ENCODE results near the gene WDR72. TPM values are rescaled to one million over a fixed set of nuclear protein-coding genes. Genes with fewer than 3 reads are reported as not detected.

The WDR72 gene
- total RNA-seq, 1 donor from 2014 or later, result not detected

DNA sequence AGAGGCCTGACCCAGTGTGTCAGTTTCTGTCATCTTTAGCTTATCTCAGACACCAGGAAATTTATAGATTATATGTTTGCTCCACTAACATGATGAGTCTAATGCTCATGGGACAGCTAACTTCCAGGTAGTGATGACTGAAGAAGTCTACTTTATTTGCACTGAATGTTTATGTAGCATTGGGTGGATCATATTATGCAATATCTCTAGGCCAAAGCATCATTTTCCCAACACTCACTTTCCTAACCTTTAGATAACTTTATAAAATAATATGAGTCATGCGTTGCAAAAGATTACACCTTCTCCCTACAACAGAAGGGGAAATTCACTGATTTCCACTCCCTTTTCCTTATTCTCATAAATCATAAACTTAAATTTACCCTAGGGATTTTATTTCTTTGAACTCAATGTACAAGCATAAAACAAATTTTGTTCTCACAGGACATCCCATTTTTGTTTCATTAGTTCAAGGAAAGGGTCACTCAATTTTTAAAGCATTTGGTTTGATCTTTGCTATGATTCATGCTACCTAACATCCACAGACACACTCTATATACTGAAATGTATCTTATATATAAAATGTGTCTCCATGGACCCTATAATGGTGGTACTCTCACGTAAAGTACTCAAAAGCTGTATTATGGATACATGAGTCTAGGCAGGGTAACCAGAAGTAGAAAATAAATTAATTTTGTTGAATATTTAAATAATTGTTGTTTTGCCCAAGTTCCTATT lies 225.2 kb downstream of the WDR72 start:
- Mint-ChIP-seq H3K4me3 (no peak overlapping the region), H3K36me3 (ENCODE audit: low read depth) (no peaks in the 10 kb centered on the region), H3K27ac (no peak overlapping the region), H3K9me3 (no peaks in the 10 kb centered on the region), H3K4me1 (ENCODE audit: low read depth) (no peaks in the 10 kb centered on the region), H3K27me3 (ENCODE audit: insufficient read depth) (no peaks in the 10 kb centered on the region)
- intact Hi-C loops (cut with micrococcal nuclease), result no loop called here
- no peak for DNase-seq (ENCODE audit: low spot score)

DNA sequence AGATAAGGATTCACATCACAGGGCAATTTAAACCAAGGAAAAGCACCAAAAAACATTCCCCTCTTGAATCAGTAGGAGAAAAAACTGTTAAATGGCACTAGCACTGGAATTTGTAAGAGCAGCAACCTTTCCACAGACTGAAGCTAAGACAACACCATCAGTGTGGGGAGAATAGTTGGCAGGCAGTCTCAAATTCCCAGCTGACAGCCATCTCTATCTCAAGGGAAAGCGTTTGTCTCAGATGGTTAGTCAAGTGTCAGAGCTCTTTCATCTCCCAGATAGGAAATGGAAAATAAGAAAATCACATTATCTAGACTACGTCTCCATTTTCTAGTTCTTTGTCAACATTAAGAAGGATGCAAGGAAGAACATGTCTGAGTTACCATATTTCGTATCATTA lies 228.7 kb downstream of the WDR72 start:
- intact Hi-C loops (cut with micrococcal nuclease), result no loop called here
- Mint-ChIP-seq H3K4me1 (ENCODE audit: low read depth) (no peaks in the 10 kb centered on the region), H3K9me3 (no peaks in the 10 kb centered on the region), H3K36me3 (ENCODE audit: low read depth) (no peaks in the 10 kb centered on the region), H3K4me3 (no peak overlapping the region), H3K27me3 (ENCODE audit: insufficient read depth) (no peaks in the 10 kb centered on the region), H3K27ac (no peak overlapping the region)
- DNase-seq (ENCODE audit: low spot score), result no peak

DNA sequence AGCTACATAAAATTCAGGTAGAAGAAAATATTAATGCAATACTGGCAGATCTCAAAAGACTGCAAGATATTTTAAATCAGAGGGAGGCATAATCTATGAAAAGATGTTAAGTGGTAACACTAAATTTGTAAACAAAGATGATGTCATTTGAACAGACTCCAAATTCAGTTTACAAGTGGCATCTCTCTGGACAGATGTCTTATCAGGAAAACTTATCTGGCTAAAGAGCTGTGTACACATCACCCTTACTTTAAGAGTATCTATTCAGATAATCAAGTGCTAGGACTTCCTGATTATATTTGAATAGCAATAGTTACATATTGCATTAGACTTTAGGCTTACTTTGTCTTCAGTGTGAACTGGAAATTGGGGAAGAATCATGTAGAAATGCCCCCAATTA lies 231.5 kb downstream of the WDR72 start:
- H3K4me1 Mint-ChIP-seq (ENCODE audit: low read depth), result no peaks in the 10 kb centered on the region
- DNase-seq (ENCODE audit: low spot score), result no peak
- H3K4me3 Mint-ChIP-seq, result no peak overlapping the region
- no peaks in the 10 kb centered on the region for H3K27me3 Mint-ChIP-seq (ENCODE audit: insufficient read depth)
- H3K36me3 Mint-ChIP-seq (ENCODE audit: low read depth), result no peaks in the 10 kb centered on the region
- H3K9me3 Mint-ChIP-seq, result no peaks in the 10 kb centered on the region
- intact Hi-C loops (cut with micrococcal nuclease), result no loop called here
- H3K27ac Mint-ChIP-seq, result no peak overlapping the region

DNA sequence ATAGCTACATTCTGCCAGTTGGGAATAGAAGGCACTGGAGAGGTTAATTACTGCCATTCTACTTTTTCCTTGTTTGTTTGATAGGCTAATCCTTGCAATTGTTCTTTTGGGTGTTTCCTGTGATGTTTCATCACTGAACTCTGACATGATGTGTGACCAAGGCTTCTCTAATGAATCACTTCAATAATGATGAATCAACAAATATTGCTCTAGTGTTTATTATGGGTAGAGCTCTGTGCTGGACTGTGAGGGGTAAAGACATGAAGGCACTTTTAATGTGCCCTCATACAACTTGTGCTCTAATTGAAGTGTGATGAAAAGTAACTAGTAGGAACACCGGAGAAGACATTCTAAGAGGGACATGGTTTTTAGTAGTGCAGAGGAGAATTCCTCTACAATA lies 233.6 kb downstream of the WDR72 start:
- Mint-ChIP-seq H3K36me3 (ENCODE audit: low read depth) (no peaks in the 10 kb centered on the region), H3K4me1 (ENCODE audit: low read depth) (no peaks in the 10 kb centered on the region), H3K27me3 (ENCODE audit: insufficient read depth) (no peaks in the 10 kb centered on the region), H3K9me3 (no peaks in the 10 kb centered on the region), H3K27ac (no peak overlapping the region), H3K4me3 (no peak overlapping the region)
- intact Hi-C loops (cut with micrococcal nuclease), result no loop called here
- DNase-seq (ENCODE audit: low spot score), result no peak

DNA sequence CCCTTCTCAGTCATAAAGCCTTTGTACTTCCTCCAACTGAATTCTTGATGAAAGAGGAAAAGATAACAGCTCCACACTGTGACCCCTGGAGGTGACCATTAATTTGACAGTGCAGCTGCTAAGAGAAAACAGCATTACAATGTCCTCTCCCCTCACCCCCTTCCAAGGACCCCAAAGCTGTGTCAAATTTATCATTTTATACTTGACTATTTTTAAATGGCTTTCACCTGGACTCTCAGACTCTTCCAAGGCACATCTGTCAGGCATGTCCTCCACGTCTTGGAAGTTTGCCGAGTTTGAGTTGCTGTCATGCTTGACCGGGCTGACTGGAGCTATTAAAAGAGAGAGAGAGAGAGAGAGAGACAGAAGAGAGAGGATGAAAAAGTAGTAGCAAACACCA lies 236.5 kb downstream of the WDR72 start:
- intact Hi-C loops (cut with micrococcal nuclease), result no loop called here
- Mint-ChIP-seq H3K27ac (no peak overlapping the region), H3K27me3 (ENCODE audit: insufficient read depth) (no peaks in the 10 kb centered on the region), H3K9me3 (no peaks in the 10 kb centered on the region), H3K36me3 (ENCODE audit: low read depth) (no peaks in the 10 kb centered on the region), H3K4me3 (no peak overlapping the region), H3K4me1 (ENCODE audit: low read depth) (no peaks in the 10 kb centered on the region)
- no peak for DNase-seq (ENCODE audit: low spot score)

DNA sequence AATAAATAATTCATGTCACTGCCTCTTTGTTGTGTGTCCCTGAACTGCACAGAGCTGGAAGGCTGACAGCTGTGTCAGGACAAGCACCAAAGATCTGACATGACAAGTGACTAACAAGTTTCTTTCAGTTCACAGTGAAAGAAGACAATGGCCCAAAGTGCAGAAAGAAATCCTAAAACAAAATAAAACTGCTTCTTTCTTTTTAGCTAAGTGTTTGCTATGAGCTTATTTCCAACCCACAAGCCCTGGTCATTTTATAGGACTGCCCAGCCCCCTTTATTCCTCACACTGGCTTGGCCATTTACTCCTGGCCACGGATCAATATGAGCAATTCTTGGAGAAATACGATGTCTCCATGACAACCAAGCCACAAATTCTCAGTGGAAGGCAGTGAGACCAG lies 238.5 kb downstream of the WDR72 start:
- H3K4me3 Mint-ChIP-seq, result no peak overlapping the region
- H3K27me3 Mint-ChIP-seq (ENCODE audit: insufficient read depth), result no peaks in the 10 kb centered on the region
- H3K27ac Mint-ChIP-seq, result no peak overlapping the region

DNA sequence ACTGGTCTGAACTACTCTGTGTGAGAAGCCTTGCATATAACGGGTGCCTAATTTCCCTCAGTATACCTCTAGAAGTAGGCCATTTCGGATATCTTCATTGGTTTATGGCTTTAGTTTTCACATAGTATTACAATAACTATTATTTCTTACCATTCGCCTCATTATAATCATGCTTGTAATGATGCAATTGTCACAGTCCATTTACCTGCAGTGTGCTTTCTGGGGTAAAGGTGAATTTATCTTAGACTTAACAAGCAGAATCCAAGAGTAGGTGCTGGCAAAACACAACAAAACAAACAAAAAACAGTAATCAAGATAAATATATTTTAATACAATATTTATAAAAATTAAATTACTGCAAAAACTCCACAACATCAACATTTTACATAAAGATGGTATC lies 246.0 kb downstream of the WDR72 start:
- no peak overlapping the region for H3K27ac Mint-ChIP-seq
- no peak for DNase-seq (ENCODE audit: low spot score)
- no peaks in the 10 kb centered on the region for H3K4me1 Mint-ChIP-seq (ENCODE audit: low read depth)
- intact Hi-C loops (cut with micrococcal nuclease), result no loop called here
- no peak overlapping the region for H3K4me3 Mint-ChIP-seq
- no peaks in the 10 kb centered on the region for H3K9me3 Mint-ChIP-seq
- no peaks in the 10 kb centered on the region for H3K27me3 Mint-ChIP-seq (ENCODE audit: insufficient read depth)
- no peaks in the 10 kb centered on the region for H3K36me3 Mint-ChIP-seq (ENCODE audit: low read depth)

More for the DNA sequence above, 238.5 kb downstream of the WDR72 start:
- H3K4me1 Mint-ChIP-seq (ENCODE audit: low read depth), result no peaks in the 10 kb centered on the region
- intact Hi-C loops (cut with micrococcal nuclease), result no loop called here
- no peaks in the 10 kb centered on the region for H3K36me3 Mint-ChIP-seq (ENCODE audit: low read depth)
- H3K9me3 Mint-ChIP-seq, result no peaks in the 10 kb centered on the region
- DNase-seq (ENCODE audit: low spot score), result no peak

DNA sequence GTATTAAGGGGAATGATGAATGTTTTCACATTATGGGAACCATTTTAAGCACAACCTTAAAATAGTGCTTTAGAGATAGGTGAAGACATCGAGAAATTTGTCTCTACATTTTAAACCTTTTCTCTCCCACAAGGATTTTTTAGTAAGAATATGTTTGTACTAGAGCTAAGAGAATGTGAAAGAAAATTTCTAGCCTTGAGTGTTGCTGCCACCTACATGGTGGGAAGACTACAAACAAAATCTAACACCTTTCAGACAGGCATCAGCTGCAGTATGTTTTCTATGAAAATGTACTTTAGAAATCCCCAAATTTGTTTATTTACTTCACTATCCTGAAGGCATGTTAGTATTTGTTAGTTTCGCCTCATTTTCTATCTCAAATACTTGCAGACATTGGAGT lies 247.4 kb downstream of the WDR72 start:
- H3K4me3 Mint-ChIP-seq, result no peak overlapping the region
- no peak overlapping the region for H3K27ac Mint-ChIP-seq
- no peaks in the 10 kb centered on the region for H3K9me3 Mint-ChIP-seq
- H3K27me3 Mint-ChIP-seq (ENCODE audit: insufficient read depth), result no peaks in the 10 kb centered on the region
- intact Hi-C loops (cut with micrococcal nuclease), result no loop called here
- DNase-seq (ENCODE audit: low spot score), result no peak
- H3K36me3 Mint-ChIP-seq (ENCODE audit: low read depth), result no peaks in the 10 kb centered on the region
- no peaks in the 10 kb centered on the region for H3K4me1 Mint-ChIP-seq (ENCODE audit: low read depth)

DNA sequence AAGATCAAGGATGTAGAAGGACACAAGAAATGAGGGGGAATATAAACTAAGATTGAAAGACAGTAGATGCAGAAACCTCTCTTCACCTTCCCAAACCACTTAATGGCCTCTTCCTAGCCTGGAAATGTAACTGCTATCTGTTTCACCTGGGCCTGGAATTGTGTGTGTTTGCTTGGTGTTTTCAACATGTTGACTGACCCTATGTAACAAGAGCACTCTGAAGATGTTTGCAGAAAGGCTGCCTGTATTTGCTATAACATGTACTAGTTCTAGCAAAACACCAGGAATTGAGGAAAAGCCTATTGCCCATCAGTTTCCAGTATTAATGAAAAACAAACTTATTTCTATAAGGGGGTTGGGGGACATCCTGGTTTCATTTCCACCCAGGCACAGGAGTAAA lies 248.3 kb downstream of the WDR72 start:
- no peak for DNase-seq (ENCODE audit: low spot score)
- H3K9me3 Mint-ChIP-seq, result no peaks in the 10 kb centered on the region
- intact Hi-C loops (cut with micrococcal nuclease), result no loop called here
- no peaks in the 10 kb centered on the region for H3K4me1 Mint-ChIP-seq (ENCODE audit: low read depth)
- no peak overlapping the region for H3K4me3 Mint-ChIP-seq
- H3K27ac Mint-ChIP-seq, result no peak overlapping the region
- H3K27me3 Mint-ChIP-seq (ENCODE audit: insufficient read depth), result no peaks in the 10 kb centered on the region
- no peaks in the 10 kb centered on the region for H3K36me3 Mint-ChIP-seq (ENCODE audit: low read depth)

GRCh38 chr15:53506370-53506769 lies 253.1 kb downstream of the WDR72 start:
- intact Hi-C loops (cut with micrococcal nuclease), result no loop called here
- no peak overlapping the region for H3K4me3 Mint-ChIP-seq
- no peak for DNase-seq (ENCODE audit: low spot score)
- no peak overlapping the region for H3K27ac Mint-ChIP-seq
- no peaks in the 10 kb centered on the region for H3K27me3 Mint-ChIP-seq (ENCODE audit: insufficient read depth)
- no peaks in the 10 kb centered on the region for H3K36me3 Mint-ChIP-seq (ENCODE audit: low read depth)
- H3K9me3 Mint-ChIP-seq, result no peaks in the 10 kb centered on the region
- no peaks in the 10 kb centered on the region for H3K4me1 Mint-ChIP-seq (ENCODE audit: low read depth)

GRCh38 chr15:53498996-53499395 lies 260.5 kb downstream of the WDR72 start:
- H3K4me1 Mint-ChIP-seq (ENCODE audit: low read depth), result no peaks in the 10 kb centered on the region
- DNase-seq (ENCODE audit: low spot score), result no peak
- H3K36me3 Mint-ChIP-seq (ENCODE audit: low read depth), result no peaks in the 10 kb centered on the region
- intact Hi-C loops (cut with micrococcal nuclease), result no loop called here
- H3K27me3 Mint-ChIP-seq (ENCODE audit: insufficient read depth), result no peaks in the 10 kb centered on the region
- H3K27ac Mint-ChIP-seq, result no peak overlapping the region
- no peak overlapping the region for H3K4me3 Mint-ChIP-seq
- H3K9me3 Mint-ChIP-seq, result peaks cover 4% of the 10 kb centered on the region

DNA sequence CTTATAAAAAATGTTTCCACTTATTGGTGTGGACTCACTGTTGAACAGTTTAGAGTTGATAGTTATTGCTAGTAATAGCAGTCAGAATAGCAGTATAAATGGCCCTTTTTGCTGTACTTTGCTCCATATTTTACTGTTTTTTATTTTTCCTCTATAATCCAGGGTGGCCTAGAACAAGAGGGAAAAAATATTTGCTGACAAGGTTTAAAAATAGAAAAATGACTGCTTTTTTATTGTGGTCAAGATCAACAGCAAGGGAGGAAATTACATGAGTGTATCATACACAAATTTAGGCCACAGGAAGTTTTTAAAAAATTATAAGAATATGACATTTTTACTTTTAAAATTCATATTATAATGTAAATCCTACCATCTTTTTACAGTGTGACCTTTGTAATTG lies 269.1 kb downstream of the WDR72 start:
- Mint-ChIP-seq H3K27ac (no peak overlapping the region), H3K9me3 (peaks cover 6% of the 10 kb centered on the region), H3K4me1 (ENCODE audit: low read depth) (no peaks in the 10 kb centered on the region), H3K4me3 (no peak overlapping the region), H3K36me3 (ENCODE audit: low read depth) (no peaks in the 10 kb centered on the region), H3K27me3 (ENCODE audit: insufficient read depth) (no peaks in the 10 kb centered on the region)
- intact Hi-C loops (cut with micrococcal nuclease), result no loop called here
- DNase-seq (ENCODE audit: low spot score), result no peak

GRCh38 chr15:53482055-53482454 lies 277.4 kb downstream of the WDR72 start:
- H3K36me3 Mint-ChIP-seq (ENCODE audit: low read depth), result no peaks in the 10 kb centered on the region
- H3K9me3 Mint-ChIP-seq, result no peaks in the 10 kb centered on the region

More at GRCh38 chr15:53482055-53482454, 277.4 kb downstream of the WDR72 start:
- no peak overlapping the region for H3K27ac Mint-ChIP-seq
- no peaks in the 10 kb centered on the region for H3K27me3 Mint-ChIP-seq (ENCODE audit: insufficient read depth)
- H3K4me3 Mint-ChIP-seq, result no peak overlapping the region
- no peaks in the 10 kb centered on the region for H3K4me1 Mint-ChIP-seq (ENCODE audit: low read depth)
- no peak for DNase-seq (ENCODE audit: low spot score)
- intact Hi-C loops (cut with micrococcal nuclease), result no loop called here
